ENCODE data around the gene SLC4A4. TPM values are rescaled to one million over a fixed set of nuclear protein-coding genes. Genes with fewer than 3 reads are reported as not detected.

Gene SLC4A4
- total RNA-seq, 1 donor from 2014 or later, result not detected

DNA sequence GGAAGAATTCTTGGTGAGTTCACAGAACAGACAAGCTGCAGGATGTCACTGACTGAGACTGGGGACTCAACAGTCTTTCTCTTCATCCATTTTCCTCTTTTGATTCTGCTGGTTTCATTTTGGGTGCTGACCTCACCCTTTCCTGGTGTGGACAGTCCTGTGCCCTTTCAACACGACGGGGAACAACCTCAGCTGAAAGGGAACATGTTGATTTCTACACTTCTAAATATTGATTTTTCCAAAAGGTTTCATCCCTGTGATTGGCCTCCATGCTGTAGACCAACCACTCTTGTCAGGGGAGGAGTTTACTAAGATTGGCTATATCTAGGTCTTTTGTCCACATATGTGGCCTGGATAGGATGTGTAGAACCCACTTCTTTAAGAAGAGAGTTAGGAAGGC lies 91.8 kb downstream of the SLC4A4 start:
- ChIA-PET POLR2A (no interaction called here), CTCF (no interaction called here)
- intact Hi-C loops (cut with micrococcal nuclease), result no loop called here
- Mint-ChIP-seq H3K4me1 (no peaks in the 10 kb centered on the region), H3K4me3 (no peak overlapping the region), H3K27ac (no peak overlapping the region), H3K27me3 (peaks cover 4% of the 10 kb centered on the region), H3K9me3 (peaks cover 4% of the 10 kb centered on the region), H3K36me3 (ENCODE audit: low read depth) (no peaks in the 10 kb centered on the region)
- DNase-seq, result no peak
- ATAC-seq (ENCODE audit: low read depth), result no peak
- TF ChIP-seq, protein P1, sequence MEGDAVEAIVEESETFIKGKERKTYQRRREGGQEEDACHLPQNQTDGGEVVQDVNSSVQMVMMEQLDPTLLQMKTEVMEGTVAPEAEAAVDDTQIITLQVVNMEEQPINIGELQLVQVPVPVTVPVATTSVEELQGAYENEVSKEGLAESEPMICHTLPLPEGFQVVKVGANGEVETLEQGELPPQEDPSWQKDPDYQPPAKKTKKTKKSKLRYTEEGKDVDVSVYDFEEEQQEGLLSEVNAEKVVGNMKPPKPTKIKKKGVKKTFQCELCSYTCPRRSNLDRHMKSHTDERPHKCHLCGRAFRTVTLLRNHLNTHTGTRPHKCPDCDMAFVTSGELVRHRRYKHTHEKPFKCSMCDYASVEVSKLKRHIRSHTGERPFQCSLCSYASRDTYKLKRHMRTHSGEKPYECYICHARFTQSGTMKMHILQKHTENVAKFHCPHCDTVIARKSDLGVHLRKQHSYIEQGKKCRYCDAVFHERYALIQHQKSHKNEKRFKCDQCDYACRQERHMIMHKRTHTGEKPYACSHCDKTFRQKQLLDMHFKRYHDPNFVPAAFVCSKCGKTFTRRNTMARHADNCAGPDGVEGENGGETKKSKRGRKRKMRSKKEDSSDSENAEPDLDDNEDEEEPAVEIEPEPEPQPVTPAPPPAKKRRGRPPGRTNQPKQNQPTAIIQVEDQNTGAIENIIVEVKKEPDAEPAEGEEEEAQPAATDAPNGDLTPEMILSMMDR (IDR thresholded peaks at IDR 0.05), result no peak

GRCh38 chr4:71440612-71441011 lies 101.8 kb downstream of the SLC4A4 start:
- no peak overlapping the region for H3K27ac Mint-ChIP-seq
- DNase-seq, result no peak
- no peaks in the 10 kb centered on the region for H3K9me3 Mint-ChIP-seq
- CTCF ChIA-PET, result no interaction called here
- H3K27me3 Mint-ChIP-seq, result no peaks in the 10 kb centered on the region
- H3K4me1 Mint-ChIP-seq, result no peaks in the 10 kb centered on the region
- intact Hi-C loops (cut with micrococcal nuclease), result no loop called here
- no peaks in the 10 kb centered on the region for H3K36me3 Mint-ChIP-seq (ENCODE audit: low read depth)
- POLR2A ChIA-PET, result no interaction called here
- H3K4me3 Mint-ChIP-seq, result no peak overlapping the region
- no peak for ATAC-seq (ENCODE audit: low read depth)
- TF ChIP-seq, protein P1 (IDR thresholded peaks at IDR 0.05), result no peak

DNA sequence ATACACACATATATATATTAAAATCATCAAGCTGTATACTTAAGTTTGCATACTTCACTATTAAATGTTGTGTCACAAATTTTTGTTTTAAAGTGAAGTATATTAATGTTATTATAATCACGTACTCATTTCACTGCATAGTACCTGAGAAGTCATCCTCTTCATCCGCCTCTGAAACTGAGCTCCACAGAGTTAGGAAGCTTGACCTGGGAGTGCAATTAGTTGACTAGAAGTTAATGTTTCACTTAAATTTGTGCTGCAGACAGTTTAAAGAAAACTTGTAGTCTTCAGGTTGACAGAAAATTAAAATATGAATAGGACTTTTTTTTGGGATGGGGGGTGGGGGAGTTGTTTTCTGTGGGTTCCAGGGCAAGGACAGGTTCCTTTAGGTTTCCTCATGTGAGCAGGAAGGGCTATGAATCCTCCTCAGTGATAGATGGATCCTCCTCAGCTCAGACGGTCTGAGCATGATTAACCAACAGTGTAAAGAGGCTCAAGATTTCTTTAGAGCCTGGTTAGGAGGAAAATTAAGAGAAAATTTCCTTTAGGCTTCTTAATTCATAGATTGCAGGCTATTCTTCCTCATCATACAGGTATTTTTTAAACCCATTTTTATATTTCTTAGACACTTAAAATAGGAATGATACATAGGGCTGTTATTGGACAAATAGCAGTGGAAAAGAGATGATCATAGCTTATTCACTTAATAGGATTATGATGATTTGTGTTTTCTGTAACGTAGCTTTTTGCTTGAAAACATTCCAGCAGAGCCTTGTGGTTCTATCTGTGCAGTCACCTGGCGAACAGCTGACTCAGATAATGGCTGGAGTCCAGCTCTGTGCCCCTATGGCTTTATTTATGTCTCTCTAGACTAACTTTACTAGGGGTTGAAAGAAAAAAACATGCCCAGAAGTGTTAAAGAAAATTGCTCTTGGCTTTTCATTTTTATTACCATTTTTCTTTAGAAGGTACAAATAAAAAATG lies 102.7 kb downstream of the SLC4A4 start:
- DNase-seq (no peak), ATAC-seq (ENCODE audit: low read depth) (no peak)
- TF ChIP-seq, protein P1 (IDR thresholded peaks at IDR 0.05), result no peak
- no peaks in the 10 kb centered on the region for H3K4me1 Mint-ChIP-seq
- H3K27me3 Mint-ChIP-seq, result no peaks in the 10 kb centered on the region
- ChIA-PET CTCF (no interaction called here), POLR2A (no interaction called here)
- H3K36me3 Mint-ChIP-seq (ENCODE audit: low read depth), result no peaks in the 10 kb centered on the region
- H3K27ac Mint-ChIP-seq, result no peak overlapping the region
- no peak overlapping the region for H3K4me3 Mint-ChIP-seq
- H3K9me3 Mint-ChIP-seq, result no peaks in the 10 kb centered on the region
- intact Hi-C loops (cut with micrococcal nuclease), result no loop called here

DNA sequence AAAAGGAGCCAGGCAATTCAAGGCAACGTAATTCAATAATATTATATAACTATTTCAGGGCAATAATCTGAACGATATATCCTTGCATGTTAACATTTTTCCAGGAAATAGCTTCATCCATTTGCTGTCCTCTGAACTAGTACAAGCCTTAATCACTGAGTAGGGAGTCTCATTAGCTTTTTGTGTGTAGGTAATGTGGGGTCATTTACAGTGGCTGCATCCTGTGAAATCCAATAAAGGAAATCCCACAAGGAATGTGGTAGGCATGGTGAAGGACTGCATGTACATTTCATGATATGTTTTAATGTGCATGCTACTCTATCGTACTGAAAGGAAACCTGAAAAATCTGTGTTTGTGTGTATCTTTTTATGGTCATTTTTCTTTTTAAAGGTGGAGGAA lies 103.5 kb downstream of the SLC4A4 start:
- no peaks in the 10 kb centered on the region for H3K36me3 Mint-ChIP-seq (ENCODE audit: low read depth)
- ATAC-seq (ENCODE audit: low read depth), result no peak
- TF ChIP-seq, protein P1 (IDR thresholded peaks at IDR 0.05), result no peak
- no peak overlapping the region for H3K4me3 Mint-ChIP-seq
- no peaks in the 10 kb centered on the region for H3K9me3 Mint-ChIP-seq
- H3K27me3 Mint-ChIP-seq, result no peaks in the 10 kb centered on the region
- no peaks in the 10 kb centered on the region for H3K4me1 Mint-ChIP-seq
- POLR2A ChIA-PET, result no interaction called here
- intact Hi-C loops (cut with micrococcal nuclease), result no loop called here
- CTCF ChIA-PET, result no interaction called here
- no peak overlapping the region for H3K27ac Mint-ChIP-seq
- DNase-seq, result no peak

DNA sequence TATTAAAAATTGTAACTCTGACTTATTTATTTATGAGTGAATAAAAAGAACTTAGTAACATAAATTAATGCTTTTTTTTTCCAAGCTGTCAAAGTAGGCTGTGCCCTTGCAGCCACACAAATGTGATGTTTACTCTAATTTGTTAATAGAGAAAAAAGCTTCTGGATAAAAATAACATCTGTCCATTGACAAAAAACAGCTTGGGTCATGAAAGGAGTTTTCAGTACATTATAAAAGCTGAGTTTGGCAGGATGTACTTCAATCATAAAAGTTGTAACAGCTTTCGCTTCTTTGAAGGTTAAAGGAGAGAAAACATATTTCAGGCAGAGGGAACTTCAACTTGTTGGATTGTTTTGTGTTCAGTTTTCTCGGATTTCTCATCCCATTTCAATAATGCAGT lies 105.6 kb downstream of the SLC4A4 start:
- CTCF ChIA-PET, result no interaction called here
- no peaks in the 10 kb centered on the region for H3K9me3 Mint-ChIP-seq
- H3K36me3 Mint-ChIP-seq (ENCODE audit: low read depth), result no peaks in the 10 kb centered on the region
- no peak for DNase-seq
- POLR2A ChIA-PET, result interaction anchor here (0.6 kb wide), 1 partner anchor 566 kb away, joined by 3 read pairs; no protein-coding TSS in a partner anchor
- ATAC-seq (ENCODE audit: low read depth), result no peak
- no peak overlapping the region for H3K27ac Mint-ChIP-seq
- no peaks in the 10 kb centered on the region for H3K27me3 Mint-ChIP-seq
- no peak overlapping the region for H3K4me3 Mint-ChIP-seq
- TF ChIP-seq, protein P1 (IDR thresholded peaks at IDR 0.05), result no peak
- H3K4me1 Mint-ChIP-seq, result no peaks in the 10 kb centered on the region
- intact Hi-C loops (cut with micrococcal nuclease), result no loop called here

Measured in activated B cell treated with CpG ODN at 0.5 μM for 24 hours (primary cell).